ENCODE measurements around the gene ICAM3.
"Not testable (repeated sequence)": the region's sequence is repeated elsewhere in the genome, so short reads cannot be mapped to it uniquely, and the experiment has no call there.

ICAM3 gene, protein sequence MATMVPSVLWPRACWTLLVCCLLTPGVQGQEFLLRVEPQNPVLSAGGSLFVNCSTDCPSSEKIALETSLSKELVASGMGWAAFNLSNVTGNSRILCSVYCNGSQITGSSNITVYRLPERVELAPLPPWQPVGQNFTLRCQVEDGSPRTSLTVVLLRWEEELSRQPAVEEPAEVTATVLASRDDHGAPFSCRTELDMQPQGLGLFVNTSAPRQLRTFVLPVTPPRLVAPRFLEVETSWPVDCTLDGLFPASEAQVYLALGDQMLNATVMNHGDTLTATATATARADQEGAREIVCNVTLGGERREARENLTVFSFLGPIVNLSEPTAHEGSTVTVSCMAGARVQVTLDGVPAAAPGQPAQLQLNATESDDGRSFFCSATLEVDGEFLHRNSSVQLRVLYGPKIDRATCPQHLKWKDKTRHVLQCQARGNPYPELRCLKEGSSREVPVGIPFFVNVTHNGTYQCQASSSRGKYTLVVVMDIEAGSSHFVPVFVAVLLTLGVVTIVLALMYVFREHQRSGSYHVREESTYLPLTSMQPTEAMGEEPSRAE

DNA sequence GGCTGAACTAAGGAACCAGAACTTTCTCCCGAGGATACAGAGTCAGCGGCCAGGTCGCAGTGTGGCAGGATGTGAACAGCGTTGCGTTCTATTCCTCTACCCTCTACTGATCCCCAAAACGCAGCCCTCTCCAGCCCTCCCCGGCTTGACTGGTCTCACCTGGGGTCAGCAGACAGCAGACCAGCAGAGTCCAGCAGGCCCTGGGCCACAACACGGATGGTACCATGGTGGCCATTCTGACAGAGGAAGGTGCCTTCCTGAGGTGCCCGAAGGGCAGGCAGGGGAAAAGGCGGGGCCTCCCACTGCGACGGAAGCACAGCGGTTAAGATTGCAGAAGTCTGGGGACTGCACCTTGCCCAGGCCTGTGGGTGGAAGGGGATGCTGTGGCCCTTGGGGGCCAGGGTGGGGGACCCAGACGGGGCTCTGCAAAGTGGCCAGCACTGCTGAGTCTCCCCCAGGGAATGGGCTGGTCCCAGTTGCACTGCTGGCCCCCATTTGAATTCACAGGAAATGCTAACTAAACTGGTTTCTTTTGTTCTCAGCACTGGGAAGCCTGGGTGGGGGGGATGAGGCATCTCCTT is at the start of gene ICAM3:
ICAM3 (minus strand) TSS at position 245 of the 581 bp plus-strand sequence; CDS start at position 235, 10 bp downstream.
- Mint-ChIP-seq H3K36me3 (peaks cover 23% of the 10 kb centered on the region), H3K4me1 (peaks cover 43% of the 10 kb centered on the region), H3K27me3 (no peaks in the 10 kb centered on the region), H3K4me3 (peak within 1 kb of the TSS; percentile 98), H3K9me3 (no peaks in the 10 kb centered on the region), H3K27ac (peak within 1 kb of the TSS; percentile 91)
- CTCF ChIA-PET = no interaction called here
- DNase-seq = peak; percentile 80

DNA sequence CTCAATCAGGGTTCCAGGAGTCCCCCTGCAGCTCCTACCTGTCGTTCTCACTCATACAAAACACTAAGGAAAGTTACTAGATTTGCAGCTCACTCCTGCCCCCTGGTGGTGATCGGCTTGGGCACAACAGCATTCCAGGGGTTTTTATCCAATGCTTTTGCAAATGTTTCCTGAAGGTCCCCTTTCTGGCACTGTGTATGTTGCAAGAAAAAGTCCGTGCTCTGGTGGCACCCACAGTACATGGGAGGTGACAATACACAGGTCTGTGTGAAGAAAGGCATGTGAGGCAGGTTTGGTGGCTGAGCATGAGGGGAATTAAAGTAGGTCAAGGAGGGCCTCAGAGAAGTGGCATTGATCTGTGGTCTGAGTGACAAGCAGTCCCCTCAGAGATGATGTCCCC is 49.5 kb upstream of the ICAM3 start:
- Mint-ChIP-seq H3K27ac (peak overlapping the region; percentile 12), H3K9me3 (no peaks in the 10 kb centered on the region), H3K4me1 (no peaks in the 10 kb centered on the region), H3K36me3 (peaks cover 15% of the 10 kb centered on the region), H3K4me3 (no peak overlapping the region), H3K27me3 (peaks cover 9% of the 10 kb centered on the region)
- CTCF ChIA-PET = interaction anchor here (0.7 to 5.7 kb wide), 30 partner anchors 8 to 457 kb away, joined by 3 to 140 read pairs (median 4); partner anchors contain the start of genes ICAM1, ICAM5, MRPL4 and RAVER1
- DNase-seq = peak; percentile 87

DNA sequence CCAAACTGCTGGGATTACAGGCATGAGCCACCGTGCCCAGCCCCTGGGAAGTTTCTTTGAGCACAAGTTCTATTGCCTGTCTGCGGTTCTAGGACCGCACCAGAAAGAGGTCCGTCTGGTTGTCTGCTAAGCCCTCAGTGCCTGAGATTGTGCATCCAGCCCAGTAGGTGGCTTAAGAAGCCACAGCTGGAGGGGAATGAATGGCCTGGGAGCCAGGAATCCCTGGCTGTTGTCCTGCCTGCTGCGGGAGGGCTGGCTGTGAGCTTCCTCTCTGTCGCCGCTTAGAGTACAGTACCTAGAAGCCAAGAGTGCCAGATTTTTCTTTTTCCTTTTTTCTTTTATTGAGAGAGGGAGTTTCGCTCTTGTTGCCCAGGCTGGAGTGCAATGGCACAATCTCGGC is 45.2 kb upstream of the ICAM3 start:
- no peak for DNase-seq
- H3K4me1 Mint-ChIP-seq = peaks cover 18% of the 10 kb centered on the region
- no peak overlapping the region for H3K4me3 Mint-ChIP-seq
- H3K27ac Mint-ChIP-seq = no peak overlapping the region
- peaks cover 5% of the 10 kb centered on the region for H3K36me3 Mint-ChIP-seq
- no peaks in the 10 kb centered on the region for H3K9me3 Mint-ChIP-seq
- H3K27me3 Mint-ChIP-seq = peaks cover 16% of the 10 kb centered on the region
- CTCF ChIA-PET = interaction anchor here (1.0 to 5.7 kb wide), 3 partner anchors 96 to 125 kb away, joined by 3 to 140 read pairs (median 133); partner anchors contain the start of gene ICAM1

DNA sequence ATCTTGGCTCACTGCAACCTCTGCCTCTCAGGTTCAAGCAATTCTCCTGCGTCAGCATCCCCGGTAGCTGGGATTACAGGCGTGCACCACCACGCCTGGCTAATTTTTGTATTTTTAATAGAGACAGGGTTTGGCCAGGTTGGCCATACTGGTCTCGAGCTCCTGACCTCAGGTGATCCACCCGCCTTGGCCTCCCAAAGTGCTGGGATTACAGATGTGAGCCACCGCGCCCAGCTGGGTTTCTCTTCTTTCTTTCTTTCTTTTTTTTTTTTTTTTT is 43.7 kb upstream of the ICAM3 start:
- peaks cover 12% of the 10 kb centered on the region for H3K36me3 Mint-ChIP-seq
- CTCF ChIA-PET = interaction anchor here (2.5 to 3.9 kb wide), 2 partner anchors 8 to 114 kb away, joined by 6 to 21 read pairs; no protein-coding TSS in a partner anchor
- not testable (repeated sequence) for H3K4me3 Mint-ChIP-seq, DNase-seq, H3K9me3 Mint-ChIP-seq, H3K27ac Mint-ChIP-seq
- H3K27me3 Mint-ChIP-seq = peaks cover 16% of the 10 kb centered on the region
- peaks cover 26% of the 10 kb centered on the region for H3K4me1 Mint-ChIP-seq

DNA sequence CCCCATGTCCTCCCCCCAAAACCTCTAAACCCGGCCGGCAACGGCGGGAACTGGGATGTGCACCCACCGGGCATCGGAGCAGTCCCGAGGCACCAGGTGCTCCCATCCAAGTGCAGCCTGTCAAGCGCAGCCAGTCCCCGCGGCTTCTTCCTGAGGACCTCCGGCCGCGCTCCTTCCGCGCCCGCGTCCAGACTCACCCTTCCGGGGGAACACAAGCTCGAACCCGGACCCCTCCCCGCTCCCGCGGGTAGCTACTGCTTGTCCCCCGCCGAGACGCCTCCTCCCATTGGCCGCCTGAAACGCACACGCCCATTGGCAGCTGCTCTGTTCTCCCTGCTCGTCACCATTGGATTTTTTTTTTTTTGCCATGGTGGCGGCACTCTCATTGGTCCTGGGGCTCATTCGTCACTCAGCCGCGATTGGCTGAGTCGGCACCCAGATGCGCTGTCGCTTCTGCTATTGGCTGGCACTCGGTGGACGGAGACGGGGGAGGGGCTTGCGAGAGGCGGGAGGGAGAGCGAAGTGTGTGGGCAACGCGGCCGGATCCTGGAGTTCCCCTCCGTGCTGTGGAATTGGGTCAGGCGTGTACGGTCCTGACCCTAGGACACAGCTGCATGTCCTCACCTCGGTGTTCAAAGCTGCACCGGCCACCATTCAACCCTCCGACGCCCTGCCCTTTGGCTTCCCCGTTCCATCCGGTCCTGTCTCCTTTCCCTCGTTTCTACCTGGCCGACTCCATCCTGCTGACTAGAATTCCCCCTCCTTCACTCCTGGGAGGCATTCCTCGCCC is 41.1 kb upstream of the ICAM3 start, which contains the start of gene TYK2:
TYK2 (minus strand) TSS at position 260 of the 790 bp plus-strand sequence. CDS start 2,166 bp downstream, outside the sequence.
- Mint-ChIP-seq H3K4me3 (peak within 1 kb of the TSS; percentile 84), H3K27ac (peak within 1 kb of the TSS; percentile 90), H3K4me1 (peaks cover 29% of the 10 kb centered on the region), H3K9me3 (no peaks in the 10 kb centered on the region), H3K27me3 (peaks cover 16% of the 10 kb centered on the region), H3K36me3 (peaks cover 17% of the 10 kb centered on the region)
- CTCF ChIA-PET = interaction anchor here (0.6 to 3.9 kb wide), 8 partner anchors 8 to 121 kb away, joined by 3 to 21 read pairs (median 5); partner anchors contain the start of genes ICAM1 and ICAM4
- peak; percentile 98 for DNase-seq

DNA sequence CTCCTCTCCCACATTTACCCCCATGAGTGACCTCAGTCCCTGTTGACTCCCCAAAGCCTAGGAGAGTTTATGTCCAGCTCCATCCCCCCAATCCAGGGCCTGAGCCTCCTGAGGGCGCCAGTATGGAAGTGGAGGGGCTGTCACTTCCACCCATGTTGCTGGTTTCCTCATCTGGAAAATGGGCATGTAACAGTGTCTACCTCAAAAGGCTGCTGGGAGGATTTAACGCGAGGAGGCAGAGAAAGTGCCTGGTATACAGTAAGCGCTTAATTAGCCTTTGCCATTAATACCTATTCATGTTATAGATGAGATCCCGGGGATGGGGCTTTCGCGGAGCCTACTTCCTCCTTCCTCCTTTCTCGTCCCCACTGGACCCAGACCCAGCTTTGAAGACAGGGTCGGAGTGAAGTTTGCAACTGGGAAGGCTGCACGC is 40.5 kb upstream of the ICAM3 start:
- CTCF ChIA-PET = interaction anchor here (0.6 to 3.9 kb wide), 8 partner anchors 9 to 121 kb away, joined by 3 to 21 read pairs (median 5); partner anchors contain the start of genes ICAM1 and ICAM4
- Mint-ChIP-seq H3K27me3 (peaks cover 16% of the 10 kb centered on the region), H3K9me3 (no peaks in the 10 kb centered on the region), H3K36me3 (peaks cover 21% of the 10 kb centered on the region), H3K4me1 (peaks cover 31% of the 10 kb centered on the region), H3K4me3 (peak overlapping the region; percentile 84), H3K27ac (peak overlapping the region; percentile 90)
- no peak for DNase-seq

DNA sequence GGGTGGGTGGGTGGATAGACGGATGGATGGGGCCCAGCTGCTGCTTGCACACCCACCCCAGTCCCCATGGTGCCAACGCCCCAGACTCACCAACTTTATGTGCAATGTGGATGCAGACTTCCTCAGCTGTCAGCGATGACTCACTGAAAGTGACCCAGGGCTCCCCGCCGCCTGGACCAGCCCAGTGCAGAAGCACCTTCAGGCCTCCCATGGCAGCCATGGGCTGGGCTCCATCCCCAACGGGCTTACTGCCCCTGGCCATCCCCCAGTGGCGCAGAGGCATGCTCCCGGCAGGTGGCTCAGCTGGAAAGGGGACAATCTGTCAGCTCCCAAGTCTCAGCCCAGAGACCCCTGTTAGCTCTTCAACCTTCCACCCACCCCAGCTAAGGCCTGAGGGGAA is 38.7 kb upstream of the ICAM3 start:
- no peak overlapping the region for H3K27ac Mint-ChIP-seq
- peaks cover 36% of the 10 kb centered on the region for H3K4me1 Mint-ChIP-seq
- CTCF ChIA-PET = no interaction called here
- no peak for DNase-seq
- no peaks in the 10 kb centered on the region for H3K27me3 Mint-ChIP-seq
- peaks cover 26% of the 10 kb centered on the region for H3K36me3 Mint-ChIP-seq
- H3K4me3 Mint-ChIP-seq = no peak overlapping the region
- H3K9me3 Mint-ChIP-seq = no peaks in the 10 kb centered on the region

DNA sequence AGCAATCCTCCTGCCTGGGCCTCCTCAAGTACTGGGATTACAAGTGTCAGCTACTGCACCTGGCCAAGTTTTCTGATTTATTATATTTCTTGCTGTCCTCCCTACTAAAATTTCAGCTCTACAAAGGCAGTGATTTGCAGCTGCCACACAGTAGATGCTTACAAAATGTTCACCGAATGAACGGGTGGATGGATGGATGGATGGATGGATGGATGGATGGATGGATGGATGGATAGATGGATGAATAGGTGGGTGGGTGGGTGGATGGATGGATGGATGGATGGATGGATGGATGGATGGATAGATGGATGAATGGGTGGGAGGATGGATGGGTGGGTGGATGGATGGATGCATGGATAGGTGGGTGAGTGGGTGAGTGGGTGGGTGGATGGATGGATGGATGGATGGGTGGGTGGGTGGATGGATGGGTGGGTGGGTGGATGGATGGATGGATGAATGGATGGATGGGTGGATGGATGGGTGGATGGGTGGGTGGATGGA is 37.8 kb upstream of the ICAM3 start:
- H3K27me3 Mint-ChIP-seq, H3K4me3 Mint-ChIP-seq, H3K27ac Mint-ChIP-seq, H3K9me3 Mint-ChIP-seq, DNase-seq, CTCF ChIA-PET: not testable (repeated sequence)
- peaks cover 26% of the 10 kb centered on the region for H3K36me3 Mint-ChIP-seq
- H3K4me1 Mint-ChIP-seq = peaks cover 34% of the 10 kb centered on the region

DNA sequence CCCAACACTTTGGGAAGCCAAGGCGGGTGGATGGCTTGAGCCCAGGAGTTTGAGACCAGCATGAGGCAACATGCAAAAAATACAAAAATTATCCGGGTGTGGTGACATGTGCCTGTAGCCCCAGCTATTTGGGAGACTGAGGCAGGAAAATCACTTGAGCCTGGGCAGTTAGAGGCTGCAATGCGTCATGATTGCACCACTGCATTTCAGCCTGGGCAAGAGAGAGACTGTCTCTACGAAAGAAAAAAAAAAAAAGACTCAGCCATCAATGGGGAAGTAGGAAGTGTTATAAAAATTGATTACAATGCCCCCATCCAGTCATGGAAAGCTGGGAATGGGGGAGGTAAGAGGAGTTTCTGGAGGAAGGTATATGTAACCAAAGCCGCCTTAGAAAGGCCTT is 35.5 kb upstream of the ICAM3 start:
- Mint-ChIP-seq H3K4me1 (peaks cover 22% of the 10 kb centered on the region), H3K9me3 (no peaks in the 10 kb centered on the region), H3K36me3 (peaks cover 30% of the 10 kb centered on the region), H3K27ac (no peak overlapping the region), H3K27me3 (no peaks in the 10 kb centered on the region), H3K4me3 (no peak overlapping the region)
- no peak for DNase-seq
- CTCF ChIA-PET = interaction anchor here (0.7 to 1.3 kb wide), 2 partner anchors 14 to 113 kb away, joined by 3 to 6 read pairs; no protein-coding TSS in a partner anchor

DNA sequence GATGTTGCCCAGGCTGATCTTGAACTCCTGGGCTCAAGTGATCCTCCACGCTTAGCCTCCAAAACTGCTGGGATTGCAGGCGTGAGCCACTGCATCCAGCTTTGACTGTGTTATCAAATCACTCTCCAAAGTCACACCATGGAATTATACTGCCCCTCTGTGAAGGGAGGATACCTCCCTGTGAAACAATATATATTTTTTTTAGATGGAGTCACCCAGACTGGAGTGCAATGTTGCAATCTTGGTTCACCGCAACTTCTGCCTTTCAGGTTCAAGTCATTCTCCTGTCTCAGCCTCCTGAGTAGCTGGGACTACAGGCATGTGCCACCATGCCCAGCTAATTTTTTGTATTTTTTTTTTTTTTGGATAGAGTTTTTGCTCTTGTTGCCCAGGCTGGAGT is 33.3 kb upstream of the ICAM3 start:
- no peak overlapping the region for H3K27ac Mint-ChIP-seq
- no peak overlapping the region for H3K4me3 Mint-ChIP-seq
- H3K27me3 Mint-ChIP-seq = no peaks in the 10 kb centered on the region
- DNase-seq = no peak
- H3K9me3 Mint-ChIP-seq = no peaks in the 10 kb centered on the region
- H3K36me3 Mint-ChIP-seq = peaks cover 31% of the 10 kb centered on the region
- CTCF ChIA-PET = interaction anchor here (1.5 kb wide), 1 partner anchor 16 kb away, joined by 6 read pairs; no protein-coding TSS in a partner anchor
- peaks cover 11% of the 10 kb centered on the region for H3K4me1 Mint-ChIP-seq

DNA sequence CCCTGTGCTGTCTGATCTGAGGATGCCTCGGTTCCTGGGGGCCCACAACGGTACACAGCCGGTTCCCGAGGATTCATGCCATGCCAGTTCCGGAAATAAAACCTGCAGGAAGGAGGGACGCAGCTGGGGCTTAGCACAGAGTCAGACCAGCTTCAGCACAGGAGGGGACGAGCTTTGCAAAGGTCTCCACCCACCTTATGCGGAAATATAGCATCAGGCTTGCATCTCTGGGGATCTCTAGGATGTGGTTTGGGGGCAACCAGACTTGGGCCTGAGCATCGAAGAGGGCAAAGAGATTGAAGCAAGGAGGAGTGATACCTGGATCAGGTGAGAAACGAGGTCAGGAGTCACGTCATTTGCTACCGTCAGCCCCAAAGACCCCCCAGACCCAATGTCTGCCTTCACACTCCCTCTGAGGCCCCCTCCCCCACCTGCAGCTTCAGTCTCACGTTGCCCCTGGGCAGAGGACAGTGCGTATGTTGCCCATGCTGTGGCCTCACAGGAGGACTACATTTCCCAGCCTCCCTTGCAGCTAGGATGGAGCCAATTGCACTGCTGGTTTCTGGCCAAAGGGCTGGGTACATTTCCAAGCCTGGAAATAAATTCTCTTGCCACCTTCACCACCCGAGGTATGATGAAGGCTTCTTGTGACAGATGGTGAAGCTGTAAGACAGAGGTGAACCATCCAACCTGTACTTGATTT is 28.8 kb upstream of the ICAM3 start:
- H3K4me3 Mint-ChIP-seq = no peak overlapping the region
- CTCF ChIA-PET = interaction anchor here (0.7 to 1.3 kb wide), 3 partner anchors 20 to 109 kb away, joined by 3 to 4 read pairs (median 3); no protein-coding TSS in a partner anchor
- H3K36me3 Mint-ChIP-seq = peaks cover 43% of the 10 kb centered on the region
- H3K27me3 Mint-ChIP-seq = no peaks in the 10 kb centered on the region
- H3K27ac Mint-ChIP-seq = no peak overlapping the region
- no peak for DNase-seq
- no peaks in the 10 kb centered on the region for H3K9me3 Mint-ChIP-seq
- peaks cover 2% of the 10 kb centered on the region for H3K4me1 Mint-ChIP-seq

DNA sequence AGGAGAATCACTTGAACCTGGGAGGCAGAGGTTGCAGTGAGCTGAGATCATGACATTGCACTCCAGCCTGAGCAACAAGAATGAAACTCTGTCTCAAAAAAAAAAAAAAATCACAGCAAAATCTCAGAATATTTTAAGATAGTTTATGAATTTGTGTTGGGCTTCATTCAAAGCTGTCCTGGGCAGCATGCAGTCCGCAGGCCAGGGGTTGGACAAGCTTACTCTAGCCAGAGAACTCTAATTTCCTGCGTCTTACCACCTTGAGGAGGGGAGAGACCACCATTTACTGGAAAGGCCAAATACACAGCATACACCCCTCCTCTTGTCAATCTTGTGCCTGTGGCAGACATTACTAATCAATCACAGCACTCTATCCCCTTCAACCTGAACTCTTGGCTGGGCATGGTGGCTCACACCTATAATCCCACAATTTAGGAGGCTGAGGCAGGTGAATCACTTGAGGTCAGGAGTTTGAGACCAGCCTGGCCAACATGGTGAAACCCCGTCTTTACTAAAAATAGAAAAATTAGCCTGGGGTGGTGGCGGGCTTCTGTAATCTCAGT is 27.6 kb upstream of the ICAM3 start:
- DNase-seq, H3K9me3 Mint-ChIP-seq, H3K27me3 Mint-ChIP-seq, H3K4me3 Mint-ChIP-seq, H3K4me1 Mint-ChIP-seq, H3K27ac Mint-ChIP-seq: not testable (repeated sequence)
- CTCF ChIA-PET = interaction anchor here (0.6 to 1.3 kb wide), 3 partner anchors 21 to 91 kb away, joined by 3 to 4 read pairs (median 3); no protein-coding TSS in a partner anchor
- peaks cover 45% of the 10 kb centered on the region for H3K36me3 Mint-ChIP-seq

DNA sequence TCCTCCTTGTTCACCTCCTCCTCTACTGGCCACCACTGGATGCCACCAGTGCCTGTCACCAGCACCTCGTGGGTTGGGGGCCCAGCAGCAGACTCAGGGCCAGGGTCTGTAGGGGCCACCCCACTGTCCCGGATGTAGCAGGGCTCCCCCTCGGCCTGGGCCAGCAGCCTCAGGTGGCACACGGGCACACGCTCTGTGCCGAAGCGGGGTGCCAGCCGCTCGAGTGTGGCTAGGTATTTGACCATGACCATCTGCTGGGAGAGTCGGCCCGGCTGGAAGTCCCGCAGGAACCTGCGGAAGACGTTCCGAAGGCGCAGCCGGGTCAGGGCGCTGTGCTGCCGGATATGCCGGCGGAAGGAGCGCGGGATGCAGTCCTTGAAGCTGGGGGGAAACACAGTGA is 26.1 kb upstream of the ICAM3 start:
- H3K27ac Mint-ChIP-seq = no peak overlapping the region
- no peak for DNase-seq
- H3K4me3 Mint-ChIP-seq = no peak overlapping the region

More for the DNA sequence above, 26.1 kb upstream of the ICAM3 start:
- Mint-ChIP-seq H3K36me3 (peaks cover 52% of the 10 kb centered on the region), H3K4me1 (peaks cover 2% of the 10 kb centered on the region), H3K27me3 (no peaks in the 10 kb centered on the region), H3K9me3 (no peaks in the 10 kb centered on the region)
- CTCF ChIA-PET = no interaction called here
